ENCODE measurements around the gene IMMP2L. TPM values are rescaled to one million over a fixed set of nuclear protein-coding genes. Genes with fewer than 3 reads are reported as not detected.

IMMP2L gene
- total and polyA plus RNA-seq, 2 of the 8 experiments (the other 6 are each of a cell fraction or from before 2014, with no cell fraction given), result 2.3 to 10.1 TPM

- TF ChIP-seq ASH2L (IDR thresholded peaks at IDR 0.05; ENCODE audit: low read length) (no peak), SP4 (IDR thresholded peaks at IDR 0.05; ENCODE audit: low read length) (no peak), SAP30 (IDR thresholded peaks at IDR 0.05; ENCODE audit: insufficient read depth, insufficient replicate concordance, low read length) (no peak)
- TF ChIP-seq, protein P1, sequence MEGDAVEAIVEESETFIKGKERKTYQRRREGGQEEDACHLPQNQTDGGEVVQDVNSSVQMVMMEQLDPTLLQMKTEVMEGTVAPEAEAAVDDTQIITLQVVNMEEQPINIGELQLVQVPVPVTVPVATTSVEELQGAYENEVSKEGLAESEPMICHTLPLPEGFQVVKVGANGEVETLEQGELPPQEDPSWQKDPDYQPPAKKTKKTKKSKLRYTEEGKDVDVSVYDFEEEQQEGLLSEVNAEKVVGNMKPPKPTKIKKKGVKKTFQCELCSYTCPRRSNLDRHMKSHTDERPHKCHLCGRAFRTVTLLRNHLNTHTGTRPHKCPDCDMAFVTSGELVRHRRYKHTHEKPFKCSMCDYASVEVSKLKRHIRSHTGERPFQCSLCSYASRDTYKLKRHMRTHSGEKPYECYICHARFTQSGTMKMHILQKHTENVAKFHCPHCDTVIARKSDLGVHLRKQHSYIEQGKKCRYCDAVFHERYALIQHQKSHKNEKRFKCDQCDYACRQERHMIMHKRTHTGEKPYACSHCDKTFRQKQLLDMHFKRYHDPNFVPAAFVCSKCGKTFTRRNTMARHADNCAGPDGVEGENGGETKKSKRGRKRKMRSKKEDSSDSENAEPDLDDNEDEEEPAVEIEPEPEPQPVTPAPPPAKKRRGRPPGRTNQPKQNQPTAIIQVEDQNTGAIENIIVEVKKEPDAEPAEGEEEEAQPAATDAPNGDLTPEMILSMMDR (IDR thresholded peaks at IDR 0.05; ENCODE audit: control extremely low read depth in 1 of 3, insufficient read depth in 1 of 3, low read depth in 1 of 3, low read length in 3 of 3), result no peak
Observed at GRCh38 chr7:111180338-111180737, 382.0 kb downstream of the IMMP2L start (continued).

Data from H1 (cell line).